ENCODE results near the gene XPA.
"Not testable (repeated sequence)": the region's sequence is repeated elsewhere in the genome, so short reads cannot be mapped to it uniquely, and the experiment has no call there.

Gene XPA

DNA sequence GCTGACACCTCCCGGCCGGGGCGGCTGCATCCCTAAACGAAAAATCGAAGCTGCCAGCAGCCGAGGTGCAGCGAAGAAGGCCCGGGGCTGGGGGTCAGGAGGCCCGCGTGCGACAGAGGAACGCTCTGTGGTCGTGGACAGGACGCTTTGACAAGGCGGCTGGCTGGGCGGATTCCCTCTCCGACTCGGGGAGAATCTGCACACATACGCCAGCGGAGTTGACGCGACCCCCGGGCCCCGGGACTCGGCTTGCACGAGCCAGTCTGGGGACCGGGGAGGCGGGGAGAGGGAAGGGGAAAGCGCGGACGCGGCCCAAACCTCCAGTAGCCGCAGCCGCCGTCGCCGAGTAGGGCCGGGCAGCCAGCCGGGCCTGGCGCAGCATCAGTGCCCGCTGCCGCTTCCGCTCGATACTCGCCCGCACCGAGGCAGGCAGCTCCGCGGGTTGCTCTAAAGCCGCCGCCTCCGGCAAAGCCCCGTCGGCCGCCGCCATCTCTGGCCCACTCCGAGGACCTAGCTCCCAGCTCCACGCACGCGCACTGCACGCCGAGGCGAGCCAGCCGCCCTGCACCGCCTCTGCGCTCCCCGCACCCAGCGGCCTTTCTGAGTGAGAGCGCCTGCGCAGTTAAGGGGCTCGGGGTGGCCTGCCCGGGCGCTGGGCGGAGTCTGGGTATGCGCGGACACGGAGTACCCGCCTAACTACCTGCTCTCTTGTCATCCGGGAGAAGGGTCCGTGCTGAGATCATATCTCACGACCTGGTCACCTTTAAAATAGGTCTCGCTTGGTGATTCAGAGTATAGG is at the start of gene XPA:
Gene XPA, minus strand, starts transcription at position 538 of the 799 bp plus-strand sequence. Its CDS starts 48 bp downstream, at position 490.
- ChIA-PET POLR2A (interaction anchor here (0.8 to 2.9 kb wide), 10 partner anchors 9 to 225 kb away, joined by 3 to 14 read pairs (median 4); partner anchors contain the start of genes NCBP1, TRMO and TSTD2), CTCF (interaction anchor here (0.7 kb wide), 1 partner anchor 9 kb away, joined by 3 read pairs; no protein-coding TSS in a partner anchor)
- TF ChIP-seq CTBP1 (IDR thresholded peaks at IDR 0.05; ENCODE audit: borderline replicate concordance) (no peak), ELF4 (IDR thresholded peaks at IDR 0.05) (peak; percentile 33; the same call in 1 of the 2 replicates), ARNT (IDR thresholded peaks at IDR 0.05) (no peak)
- peak; percentile 99 for DNase-seq (ENCODE audit: extremely low spot score)

DNA sequence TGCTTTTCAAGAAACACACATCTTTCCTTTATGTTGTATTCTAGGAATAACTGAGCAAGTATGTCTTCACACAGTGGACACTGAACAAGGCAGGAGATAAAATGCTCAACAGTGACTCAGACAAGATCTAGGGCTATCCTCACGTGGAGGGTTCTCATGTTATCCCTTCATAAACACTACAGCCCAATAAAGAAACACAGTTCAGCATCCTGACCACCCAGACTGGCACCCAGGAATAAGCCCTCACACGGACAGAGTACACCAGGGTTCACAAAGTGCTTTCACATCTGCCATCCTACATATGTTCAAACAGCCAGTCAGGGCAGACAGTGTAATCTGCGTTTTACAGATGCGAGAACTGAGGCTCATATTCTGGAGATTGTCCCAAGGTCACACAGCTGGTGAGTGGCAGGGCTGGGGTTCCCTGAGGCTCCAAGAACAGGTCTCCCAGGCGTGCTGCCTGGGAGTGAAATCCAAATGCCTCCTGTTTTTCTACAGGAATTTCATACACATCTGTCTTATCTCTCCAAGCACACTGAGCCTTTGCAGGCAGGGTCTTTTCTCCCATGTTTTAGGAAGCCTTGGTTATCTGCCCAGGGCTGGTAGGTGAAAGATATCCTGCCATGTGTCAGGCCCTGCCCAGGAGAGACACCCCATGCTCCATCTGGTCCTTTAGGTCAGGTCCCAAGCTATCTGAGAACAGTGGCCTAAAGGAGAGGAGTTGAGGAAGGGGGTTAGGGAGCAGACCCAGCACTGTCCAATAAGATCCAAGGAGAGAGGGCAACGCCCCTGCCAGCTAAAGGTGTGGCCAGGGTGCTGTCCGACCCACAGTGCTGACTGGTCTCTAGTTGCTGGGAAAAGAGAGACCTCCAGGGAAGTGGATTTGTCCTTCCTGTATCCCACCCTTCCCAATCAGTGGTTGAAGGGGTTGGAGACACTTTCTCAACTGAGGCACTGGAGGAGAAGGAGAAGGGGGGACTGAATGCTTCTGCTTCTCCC is 47.9 kb upstream of the XPA start:
- ChIA-PET CTCF (no interaction called here), POLR2A (no interaction called here)
- TF ChIP-seq NFRKB (IDR thresholded peaks at IDR 0.05) (no peak), FOXK2 (IDR thresholded peaks at IDR 0.05) (no peak), CTBP1 (IDR thresholded peaks at IDR 0.05; ENCODE audit: borderline replicate concordance) (no peak), ELF4 (IDR thresholded peaks at IDR 0.05) (no peak), ARNT (IDR thresholded peaks at IDR 0.05) (no peak), L3MBTL2 (conservative IDR thresholded peaks at IDR 0.05) (no peak), HDGF (IDR thresholded peaks at IDR 0.05; ENCODE audit: borderline replicate concordance) (no peak)
- TF ChIP-seq, protein P1, sequence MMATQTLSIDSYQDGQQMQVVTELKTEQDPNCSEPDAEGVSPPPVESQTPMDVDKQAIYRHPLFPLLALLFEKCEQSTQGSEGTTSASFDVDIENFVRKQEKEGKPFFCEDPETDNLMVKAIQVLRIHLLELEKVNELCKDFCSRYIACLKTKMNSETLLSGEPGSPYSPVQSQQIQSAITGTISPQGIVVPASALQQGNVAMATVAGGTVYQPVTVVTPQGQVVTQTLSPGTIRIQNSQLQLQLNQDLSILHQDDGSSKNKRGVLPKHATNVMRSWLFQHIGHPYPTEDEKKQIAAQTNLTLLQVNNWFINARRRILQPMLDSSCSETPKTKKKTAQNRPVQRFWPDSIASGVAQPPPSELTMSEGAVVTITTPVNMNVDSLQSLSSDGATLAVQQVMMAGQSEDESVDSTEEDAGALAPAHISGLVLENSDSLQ (IDR thresholded peaks at IDR 0.05): no peak
- DNase-seq (ENCODE audit: extremely low spot score): no peak

GRCh38 chr9:97744025-97744424 is 46.9 kb upstream of the XPA start:
- POLR2A ChIA-PET, CTCF ChIA-PET: not testable (repeated sequence)

GRCh38 chr9:97742545-97742944 is 45.4 kb upstream of the XPA start:
- POLR2A ChIA-PET: no interaction called here
- no peak for DNase-seq (ENCODE audit: extremely low spot score)
- CTCF ChIA-PET: no interaction called here
- TF ChIP-seq SP1 (IDR thresholded peaks at IDR 0.05): no peak
- no peak for TF ChIP-seq ELF4 (IDR thresholded peaks at IDR 0.05)
- TF ChIP-seq ARNT (IDR thresholded peaks at IDR 0.05): no peak
- no peak for TF ChIP-seq SUZ12 (IDR thresholded peaks at IDR 0.05)
- no peak for TF ChIP-seq FOXK2 (IDR thresholded peaks at IDR 0.05)
- TF ChIP-seq TARDBP (IDR thresholded peaks at IDR 0.05): no peak
- TF ChIP-seq, protein P1 (IDR thresholded peaks at IDR 0.05): no peak
- no peak for TF ChIP-seq LEF1 (IDR thresholded peaks at IDR 0.05; ENCODE audit: borderline replicate concordance)
- no peak for TF ChIP-seq L3MBTL2 (conservative IDR thresholded peaks at IDR 0.05)
- TF ChIP-seq ZNF384 (IDR thresholded peaks at IDR 0.05): no peak
- TF ChIP-seq FOXA1 (IDR thresholded peaks at IDR 0.05): no peak
- no peak for TF ChIP-seq NFRKB (IDR thresholded peaks at IDR 0.05)
- no peak for TF ChIP-seq CTBP1 (IDR thresholded peaks at IDR 0.05; ENCODE audit: borderline replicate concordance)
- TF ChIP-seq BHLHE40 (IDR thresholded peaks at IDR 0.05; ENCODE audit: borderline replicate concordance): no peak
- no peak for TF ChIP-seq HDGF (IDR thresholded peaks at IDR 0.05; ENCODE audit: borderline replicate concordance)

More at GRCh38 chr9:97744025-97744424, 46.9 kb upstream of the XPA start:
- DNase-seq (ENCODE audit: extremely low spot score): not testable (repeated sequence)

GRCh38 chr9:97741947-97742346 is 44.8 kb upstream of the XPA start:
- no peak for TF ChIP-seq TARDBP (IDR thresholded peaks at IDR 0.05)
- TF ChIP-seq FOXK2 (IDR thresholded peaks at IDR 0.05): no peak
- TF ChIP-seq ARNT (IDR thresholded peaks at IDR 0.05): no peak
- TF ChIP-seq L3MBTL2 (conservative IDR thresholded peaks at IDR 0.05): no peak
- TF ChIP-seq SUZ12 (IDR thresholded peaks at IDR 0.05): no peak
- TF ChIP-seq FOXA1 (IDR thresholded peaks at IDR 0.05): no peak
- TF ChIP-seq ELF4 (IDR thresholded peaks at IDR 0.05): no peak
- no peak for TF ChIP-seq FOXM1 (IDR thresholded peaks at IDR 0.05; ENCODE audit: borderline replicate concordance)
- TF ChIP-seq CTBP1 (IDR thresholded peaks at IDR 0.05; ENCODE audit: borderline replicate concordance): no peak
- TF ChIP-seq ZNF384 (IDR thresholded peaks at IDR 0.05): no peak
- no peak for TF ChIP-seq HDGF (IDR thresholded peaks at IDR 0.05; ENCODE audit: borderline replicate concordance)
- TF ChIP-seq NFRKB (IDR thresholded peaks at IDR 0.05): no peak
- no peak for TF ChIP-seq BHLHE40 (IDR thresholded peaks at IDR 0.05; ENCODE audit: borderline replicate concordance)
- TF ChIP-seq SP1 (IDR thresholded peaks at IDR 0.05): no peak
- TF ChIP-seq LEF1 (IDR thresholded peaks at IDR 0.05; ENCODE audit: borderline replicate concordance): no peak
- TF ChIP-seq, protein P1 (IDR thresholded peaks at IDR 0.05): no peak
- CTCF ChIA-PET: no interaction called here

More at GRCh38 chr9:97741947-97742346, 44.8 kb upstream of the XPA start:
- no peak for DNase-seq (ENCODE audit: extremely low spot score)
- POLR2A ChIA-PET: no interaction called here

All from HEK293T (cell line).